Retina (tissue), 1 donor: ENCODE data around the gene CEP57.

Experiments
- DNase-seq: peaks from one replicate; pipeline ENCODE4 v3.0.0-alpha.2; 2016

CEP57 gene

GRCh38 chr11:95790123-95790932 is at the start of gene CEP57:
CEP57 (plus strand) TSS chr11:95790498; CDS start chr11:95790699, 201 bp downstream.
- peak; percentile 98 for DNase-seq

DNA sequence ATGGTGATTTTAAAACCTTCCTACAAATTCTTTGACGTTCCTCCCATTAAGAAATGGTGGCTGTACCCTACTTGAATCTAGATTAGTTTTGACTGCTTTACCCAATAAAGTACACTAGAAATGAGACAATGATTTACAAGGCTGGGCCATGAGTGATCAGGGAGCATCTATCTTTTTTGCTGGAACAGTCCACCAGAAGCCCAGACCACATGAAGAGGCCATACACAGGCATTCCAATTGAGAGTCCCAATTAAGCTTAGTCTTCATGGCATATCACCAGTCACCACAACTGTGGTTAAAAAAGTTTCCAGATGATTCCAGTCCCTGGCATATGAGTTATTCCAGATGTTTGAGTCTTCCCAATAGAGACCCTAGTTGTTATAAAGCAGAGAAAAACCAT is 40.2 kb upstream of the CEP57 start:
- no peak for DNase-seq

DNA sequence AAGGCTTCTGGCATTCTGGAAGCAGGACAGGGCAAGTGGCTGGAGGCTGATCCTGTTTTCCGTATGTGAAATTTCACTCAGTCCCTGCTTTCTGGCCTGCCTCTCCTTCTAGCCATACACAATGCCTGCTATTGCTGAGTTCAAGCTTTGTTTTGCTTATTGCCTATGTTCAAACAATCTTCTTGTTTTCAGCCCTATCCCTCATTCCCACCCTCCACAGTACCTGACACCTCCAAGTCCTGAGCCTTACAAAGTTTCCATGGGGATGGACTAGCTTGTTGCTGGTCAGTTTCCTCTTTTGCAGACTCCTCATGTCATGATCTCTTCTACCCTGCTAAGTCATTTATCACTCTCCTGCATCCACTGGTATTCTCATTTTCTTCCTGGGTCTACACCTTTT is 38.8 kb upstream of the CEP57 start:
- no peak for DNase-seq

DNA sequence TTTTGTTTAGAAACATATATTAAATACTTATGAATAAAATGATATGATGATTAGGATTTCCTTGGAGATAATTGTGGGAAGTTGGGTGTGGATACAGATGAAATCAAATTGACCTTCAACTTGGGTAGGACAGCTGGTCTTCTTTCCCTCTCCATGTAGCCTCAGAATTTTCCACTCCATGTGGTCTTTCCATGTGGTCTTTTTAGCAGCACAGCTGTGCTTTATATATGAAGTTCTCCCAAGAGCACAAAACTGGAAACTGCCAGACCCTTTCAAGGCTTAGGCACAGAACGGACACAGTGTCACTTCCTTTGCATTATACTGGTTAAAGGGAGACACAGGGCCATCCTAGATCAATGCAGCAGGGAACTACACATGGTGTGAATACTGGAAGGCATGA is 29.4 kb upstream of the CEP57 start:
- no peak for DNase-seq

GRCh38 chr11:95762534-95762933 is 27.8 kb upstream of the CEP57 start:
- no peak for DNase-seq

- no peak for DNase-seq
Observed at GRCh38 chr11:95764267-95764898, 25.9 kb upstream of the CEP57 start.

DNA sequence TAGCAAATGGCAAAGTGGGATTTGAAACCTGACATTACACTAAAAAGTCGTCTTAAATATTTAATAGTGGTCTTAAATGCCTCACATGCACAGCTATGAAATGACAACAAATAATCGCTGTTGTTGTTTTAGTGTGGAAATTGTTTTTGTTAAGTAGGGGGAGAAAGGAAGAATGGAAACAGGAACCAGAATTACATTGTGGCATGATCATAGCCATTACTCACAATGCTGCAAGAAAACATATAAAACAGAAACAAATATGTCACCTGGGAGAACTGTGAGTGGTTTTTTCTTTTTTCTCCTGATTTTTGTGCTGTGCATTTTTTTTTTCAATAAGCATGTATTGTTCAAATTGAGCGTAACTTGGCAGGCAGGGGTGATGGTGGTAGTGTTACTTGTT is 23.6 kb upstream of the CEP57 start:
- DNase-seq: no peak

DNA sequence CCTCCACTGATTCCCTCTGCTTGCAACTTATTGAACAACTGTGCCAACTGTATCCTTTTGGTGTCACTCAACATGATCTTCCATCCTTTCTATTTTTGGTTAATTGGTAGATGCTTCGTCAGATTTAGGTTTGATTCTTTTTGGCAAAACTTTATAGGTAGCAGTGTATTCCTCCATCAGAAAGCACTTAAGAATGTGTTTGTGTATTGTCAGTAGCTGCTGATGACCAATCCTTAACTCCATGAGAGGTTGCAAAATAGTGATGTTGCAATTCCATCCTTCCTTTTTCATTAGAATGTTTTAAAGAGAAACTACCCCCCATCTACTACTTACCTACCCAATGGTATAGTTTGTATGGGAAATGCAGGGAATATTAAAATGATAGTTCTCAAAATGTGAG is 22.8 kb upstream of the CEP57 start:
- no peak for DNase-seq

DNA sequence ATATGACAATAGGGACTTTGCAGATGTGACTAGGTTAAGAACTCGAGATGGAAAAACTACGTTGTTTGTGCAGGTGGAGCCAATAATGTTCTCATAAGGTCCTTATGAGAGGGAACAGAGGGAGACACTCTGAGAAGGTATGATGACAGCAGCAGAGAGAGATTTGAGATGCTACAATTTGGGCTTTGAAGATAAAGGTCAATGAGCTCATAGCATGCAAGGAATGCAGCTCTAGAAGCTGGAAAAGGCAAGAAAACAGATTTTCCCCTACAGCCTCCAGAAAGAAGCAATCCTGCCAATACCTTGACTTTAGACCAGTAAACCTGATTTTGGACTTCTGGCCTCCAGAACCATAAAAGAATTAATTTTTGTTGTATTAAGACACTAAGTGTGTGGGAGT is 21.8 kb upstream of the CEP57 start:
- no peak for DNase-seq

DNA sequence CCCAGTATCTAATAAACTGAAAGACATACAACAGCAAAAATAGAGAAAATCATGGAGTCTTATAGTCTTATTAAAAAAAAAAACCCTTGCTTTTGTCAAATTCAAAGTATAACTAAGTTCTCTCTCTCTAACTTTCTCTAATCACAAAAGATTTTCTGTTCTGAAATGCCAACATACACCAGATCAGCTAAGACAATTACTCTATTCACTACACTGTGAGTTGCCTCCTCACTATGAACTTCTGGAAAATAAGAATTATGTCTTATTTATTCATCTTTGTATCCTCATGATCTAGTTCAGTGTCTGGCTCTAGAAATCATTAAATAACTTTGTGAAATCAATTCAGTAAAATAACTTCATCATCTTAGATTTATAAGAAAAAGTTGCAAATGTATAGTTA is 13.4 kb upstream of the CEP57 start:
- DNase-seq: no peak

- DNase-seq: no peak
Observed at GRCh38 chr11:95778699-95779098, 11.6 kb upstream of the CEP57 start.

DNA sequence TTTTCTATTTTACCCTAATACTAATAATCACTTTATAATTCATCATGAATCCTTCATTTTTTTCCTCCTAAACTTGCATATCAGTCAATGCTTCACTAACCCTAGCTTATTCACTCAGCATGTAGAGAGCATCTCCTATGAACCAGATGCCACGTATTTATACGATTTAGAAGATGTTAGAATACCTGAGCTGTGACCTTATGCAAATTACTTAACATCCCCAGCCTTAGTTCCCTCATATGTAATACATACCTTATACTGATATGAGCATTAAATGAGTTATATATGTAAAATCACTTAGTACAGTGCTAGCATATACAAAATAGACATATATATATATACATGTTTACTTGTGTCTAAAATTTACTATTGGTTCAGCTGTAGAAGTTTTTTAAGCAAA is 9.8 kb upstream of the CEP57 start:
- no peak for DNase-seq

GRCh38 chr11:95788921-95789505 is 1.3 kb upstream of the CEP57 start:
- no peak for DNase-seq

GRCh38 chr11:95789506-95790122 is 684 bp upstream of the CEP57 start, which contains the start of gene FAM76B:
FAM76B (minus strand) TSS chr11:95789782; CDS start chr11:95789478, 304 bp downstream.
- peak; percentile 99 for DNase-seq

DNA sequence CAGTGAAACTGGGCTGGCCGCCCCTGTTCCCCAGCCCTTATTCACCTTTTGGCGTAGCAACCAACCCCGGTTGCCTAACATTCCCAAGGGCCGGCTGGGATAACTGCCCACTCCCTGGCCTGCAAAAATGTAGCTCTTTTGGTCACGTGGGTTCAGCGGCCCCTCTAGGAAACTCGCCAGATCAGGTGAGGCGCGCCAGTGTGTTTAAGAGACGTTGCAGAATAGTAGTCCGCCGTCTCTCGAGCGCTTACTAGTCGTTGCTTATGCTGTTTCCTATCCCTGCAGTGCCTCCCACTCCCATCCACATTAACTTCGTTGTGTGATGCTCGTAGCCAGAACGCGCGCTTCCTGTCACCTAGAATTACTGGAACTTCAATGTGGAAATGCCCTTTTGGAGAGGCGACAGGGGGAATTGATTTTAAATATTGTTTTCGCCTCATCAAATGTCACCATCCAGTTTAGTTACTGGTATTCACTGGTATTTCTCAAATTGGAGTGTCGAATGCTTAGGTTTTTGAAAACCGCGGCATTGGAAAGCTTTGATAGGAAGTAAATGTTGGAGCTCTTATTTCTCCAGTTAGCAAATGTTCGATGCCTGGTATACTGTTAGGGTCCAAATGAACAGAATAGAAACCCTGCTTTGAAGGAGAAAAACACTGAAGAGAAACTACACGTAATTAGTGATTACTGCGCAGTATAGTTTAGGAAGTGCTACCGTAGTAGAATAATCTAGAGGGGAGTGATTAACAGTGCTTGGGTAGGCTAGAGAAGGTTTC is 823 bp downstream of the CEP57 start:
- DNase-seq: no peak

DNA sequence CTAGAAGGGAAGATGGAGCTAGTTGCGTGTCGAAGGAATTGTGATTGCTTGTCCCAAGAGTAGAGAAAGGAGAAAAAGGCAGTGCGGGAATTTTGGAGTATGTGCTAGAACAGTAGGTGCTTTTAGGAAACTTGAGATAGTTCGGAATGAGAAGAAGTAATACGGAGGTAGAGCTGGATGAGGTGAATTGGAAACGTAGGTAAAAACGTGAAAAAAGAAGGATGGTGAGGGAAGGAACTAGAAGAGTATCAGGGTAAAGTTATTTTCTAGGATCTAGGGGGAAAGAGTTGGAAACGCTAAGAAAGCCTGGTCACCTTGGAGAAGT is 1.4 kb downstream of the CEP57 start:
- no peak for DNase-seq

- no peak for DNase-seq
Observed at GRCh38 chr11:95792200-95792599, 1.9 kb downstream of the CEP57 start.

GRCh38 chr11:95792700-95793099 is 2.4 kb downstream of the CEP57 start:
- DNase-seq: no peak

DNA sequence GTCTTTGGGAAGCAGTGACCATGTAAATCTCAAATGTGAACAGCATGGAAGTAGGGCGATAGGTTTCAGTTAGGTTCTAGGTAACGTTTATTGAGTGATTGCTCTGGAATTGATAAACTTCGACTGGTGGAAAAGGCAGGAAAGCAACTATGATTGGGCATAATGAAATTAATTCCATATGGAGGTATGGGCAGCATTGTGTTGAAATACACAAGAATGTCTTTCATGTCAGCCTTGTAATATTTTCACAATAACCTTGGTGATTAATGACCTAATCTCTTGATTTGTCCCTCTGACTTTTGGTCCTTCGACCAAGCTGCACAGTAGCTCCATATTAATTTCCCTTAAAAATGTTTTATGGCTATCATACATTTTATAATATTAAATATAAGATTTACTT is 2.8 kb downstream of the CEP57 start:
- no peak for DNase-seq

- no peak for DNase-seq
Observed at GRCh38 chr11:95794086-95794485, 3.8 kb downstream of the CEP57 start.

DNA sequence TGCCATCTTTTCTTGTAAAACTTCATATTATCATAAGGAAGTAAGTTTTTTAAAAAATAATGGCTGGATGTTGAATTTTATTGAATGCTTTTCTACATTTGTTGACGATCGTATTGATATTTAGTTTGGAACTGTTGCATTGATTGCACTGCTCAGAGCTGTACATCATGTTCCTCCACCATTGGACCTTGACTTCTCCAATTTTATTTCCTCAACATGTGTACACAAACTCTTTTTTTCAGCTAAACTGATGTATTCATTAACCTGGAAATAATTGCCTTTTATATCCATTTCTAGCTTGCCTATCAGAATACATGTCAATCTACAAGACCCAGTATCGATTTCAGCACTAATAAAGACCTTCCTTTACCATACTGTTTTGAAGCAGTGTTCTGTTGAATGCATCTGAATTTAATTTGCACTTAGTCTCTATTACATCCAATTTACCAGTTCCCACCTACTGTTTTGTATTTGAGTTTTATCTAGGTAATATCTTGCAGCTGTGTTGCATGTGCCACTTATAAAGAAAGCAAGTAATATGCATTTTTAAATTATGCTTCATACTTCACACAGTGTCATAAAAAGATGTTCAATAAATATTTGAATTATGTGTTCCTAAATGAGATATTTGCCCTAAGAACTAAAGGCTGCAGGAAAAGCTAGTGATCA is 5.5 kb downstream of the CEP57 start:
- no peak for DNase-seq

DNA sequence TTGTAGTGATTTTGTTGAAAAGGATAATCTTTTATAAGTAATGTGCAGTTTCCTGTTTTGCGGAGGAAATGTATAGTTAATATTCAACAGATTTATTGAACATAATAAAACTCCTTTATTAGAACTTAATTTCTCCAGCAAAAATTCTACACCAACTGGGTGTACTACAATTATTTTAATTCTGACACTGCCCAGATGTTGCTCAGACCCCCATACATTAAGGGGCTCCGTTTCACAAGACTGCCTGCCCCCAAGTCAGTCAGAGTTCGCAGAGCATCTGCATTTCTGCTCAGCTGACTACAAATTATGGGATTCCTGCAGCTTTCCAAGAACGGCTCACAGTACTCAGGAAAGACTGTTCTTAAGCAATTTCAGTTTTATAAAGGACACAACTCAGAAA is 6.2 kb downstream of the CEP57 start:
- no peak for DNase-seq

- no peak for DNase-seq
Observed at GRCh38 chr11:95799546-95799945, 9.2 kb downstream of the CEP57 start.
